Measurements from ENCODE around the gene HACD2. TPM values are rescaled to one million over a fixed set of nuclear protein-coding genes. Genes with fewer than 3 reads are reported as not detected.

The HACD2 gene
- total and polyA plus RNA-seq, 2 donors (not counting 3 experiments of a cell fraction or from before 2014, with no cell fraction given) = 17.0 to 20.9 TPM

DNA sequence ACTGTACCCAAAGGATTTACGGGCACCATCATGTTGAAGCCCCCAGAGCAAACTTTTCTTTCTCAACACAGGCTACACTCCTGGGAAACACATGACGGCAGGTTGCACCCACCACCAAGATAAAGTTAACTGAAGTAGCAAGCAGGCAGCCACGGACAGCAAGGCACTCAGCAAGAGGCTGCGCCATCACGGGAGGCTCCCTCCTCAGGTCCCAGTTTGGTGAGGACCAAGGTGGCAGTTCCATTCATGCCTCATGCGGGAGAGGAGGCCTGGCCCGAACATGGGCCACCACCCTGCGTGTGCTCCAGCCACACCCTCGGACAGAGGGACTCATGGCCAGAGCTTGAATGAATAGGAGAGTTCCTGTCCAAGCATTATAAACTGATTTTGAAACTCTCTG is 142.7 kb downstream of the HACD2 start:
- Histone ChIP-seq H3K36me3 (ENCODE audit: control insufficient read depth in 2 of 2, extremely low read depth in 1 of 2, insufficient read depth in 2 of 2, low read length in 2 of 2) (no peaks in the 10 kb centered on the region), H3K4me1 (ENCODE audit: control insufficient read depth, extremely low read depth, insufficient read depth, low read length) (no peaks in the 10 kb centered on the region), H4K20me1 (replicated peaks; ENCODE audit: control insufficient read depth, extremely low read depth, insufficient read depth, low read length) (no peaks in the 10 kb centered on the region), H3K27me3 (ENCODE audit: control insufficient read depth in 2 of 2, insufficient read depth in 2 of 2, low read length in 2 of 2) (peaks cover 24 to 36% of the 10 kb centered on the region in 2 experiments), H3K27ac (ENCODE audit: insufficient read depth, low read depth, low read length) (no peak overlapping the region), H2AFZ (ENCODE audit: low read depth, low read length) (no peak overlapping the region), H3K9me3 (replicated peaks; ENCODE audit: control insufficient read depth, insufficient read depth, low read length) (no peaks in the 10 kb centered on the region), H3K4me2 (ENCODE audit: insufficient read depth, low read length) (no peak overlapping the region), H3K9ac (replicated peaks; ENCODE audit: extremely low read depth, insufficient read depth, low read length) (no peak overlapping the region), H3K9me1 (replicated peaks; ENCODE audit: control insufficient read depth, extremely low read depth, insufficient read depth, low read length) (no peaks in the 10 kb centered on the region), H3K79me2 (ENCODE audit: control insufficient read depth, insufficient read depth, low read length) (no peaks in the 10 kb centered on the region), H3K4me3 (replicated peaks in 1 of 3; ENCODE audit: insufficient read depth in 1 of 3, low read depth in 1 of 3, low read length in 3 of 3) (no peak overlapping the region)
- no peak for FAIRE-seq
- TF ChIP-seq POLR2A (IDR thresholded peaks at IDR 0.05; ENCODE audit: low read depth, low read length) (no peak), MYC (IDR thresholded peaks at IDR 0.05; ENCODE audit: low read depth, low read length) (no peak), GATA2 (IDR thresholded peaks at IDR 0.05; ENCODE audit: insufficient read depth, insufficient read length, low read depth, low read length) (no peak), POLR2AphosphoS5 (IDR thresholded peaks at IDR 0.05; ENCODE audit: insufficient read depth, low read depth, low read length) (no peak)
- TF ChIP-seq, protein P1, sequence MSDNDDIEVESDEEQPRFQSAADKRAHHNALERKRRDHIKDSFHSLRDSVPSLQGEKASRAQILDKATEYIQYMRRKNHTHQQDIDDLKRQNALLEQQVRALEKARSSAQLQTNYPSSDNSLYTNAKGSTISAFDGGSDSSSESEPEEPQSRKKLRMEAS (IDR thresholded peaks at IDR 0.05; ENCODE audit: insufficient read depth, insufficient read length) = no peak
- intact Hi-C loops (cut with micrococcal nuclease) = no loop called here
- dilution Hi-C loops (cut with MboI; ENCODE audit: extremely low pct_ligation_motif_present, low sequenced_read_pairs) = no loop called here
- ChIA-PET CTCF (interaction anchor here (1.0 kb wide), 1 partner anchor 42 kb away, joined by 3 read pairs; no protein-coding TSS in a partner anchor), POLR2A (no interaction called here)
- no peak for DNase-seq (ENCODE audit: low read depth, low spot score)
- BruUV-seq (replicated peaks) = no TSS peak

Other genes with a start within 250 kb of the HACD2 start
- not detected in 2 replicates for gene ADCY5, start 136.0 kb downstream of the HACD2 start, total RNA-seq
- 0.01 and 0.08 TPM in 2 replicates for gene ADCY5, start 136.0 kb downstream of the HACD2 start, polyA plus RNA-seq

Data from endothelial cell of umbilical vein (primary cell).